WTC11 (cell line): Measurements from ENCODE around the gene CEACAM16. TPM values are rescaled to one million over a fixed set of nuclear protein-coding genes. Genes with fewer than 3 reads are reported as not detected.

ENCODE experiments used
- ATAC-seq: fragments of 200-7000 bp; cut with Tn5 transposase; 2 replicates; pipeline ENCODE4 v1.10.0; 2021; ENCODE audit warnings: mild to moderate bottlenecking, moderate library complexity
- CTCF ChIA-PET: fragments of 300-600 bp; sonication (Branson Sonifier 250); formaldehyde crosslinking; loops from one replicate; lab custom pipeline; 2021; ENCODE audit warnings: antibody characterized with exemption; lab: Charles Lee
- POLR2A ChIA-PET: fragments of 350-600 bp; sonication (Branson Sonifier 250); formaldehyde crosslinking; loops from one replicate; lab custom pipeline; 2021; ENCODE audit warnings: antibody characterized with exemption; lab: Charles Lee
- DNase-seq: peaks from one replicate; pipeline ENCODE4 v3.0.0; 2021; ENCODE audit warnings: low spot score
- H3K27ac Mint-ChIP-seq: 2 replicates; pipeline ENCODE4 v1.8.0; 2021; ENCODE audit warnings: mixed read lengths
- H3K27me3 Mint-ChIP-seq: 2 replicates; pipeline ENCODE4 v1.8.0; 2021; ENCODE audit warnings: low read depth, mild to moderate bottlenecking, moderate library complexity, mixed read lengths
- H3K36me3 Mint-ChIP-seq: 2 replicates; pipeline ENCODE4 v1.8.0; 2021; ENCODE audit warnings: mixed read lengths
- H3K4me1 Mint-ChIP-seq: 2 replicates; pipeline ENCODE4 v1.8.0; 2022; ENCODE audit warnings: mixed read lengths
- H3K4me3 Mint-ChIP-seq: 2 replicates; pipeline ENCODE4 v1.8.0; 2021; ENCODE audit warnings: mild to moderate bottlenecking, moderate library complexity, mixed read lengths
- H3K9me3 Mint-ChIP-seq: 2 replicates; pipeline ENCODE4 v1.8.0; 2021; ENCODE audit warnings: mixed read lengths
- ARID4B ChIP-seq: sonication (generic); formaldehyde crosslinking; IDR thresholded peaks from 2 replicates; pipeline ENCODE4 v1.8.0; 2023; ENCODE audit warnings: missing genetic modification reagents, mild to moderate bottlenecking, borderline replicate concordance
- ATF3 ChIP-seq: sonication (generic); formaldehyde crosslinking; conservative IDR thresholded peaks from 2 replicates; pipeline ENCODE4 v1.8.1; 2022; ENCODE audit warnings: mild to moderate bottlenecking, missing genetic modification reagents
- FOXP1 ChIP-seq: sonication (generic); formaldehyde crosslinking; IDR thresholded peaks from 2 replicates; pipeline ENCODE4 v1.8.0; 2022; ENCODE audit warnings: missing genetic modification reagents, mild to moderate bottlenecking, moderate library complexity, borderline replicate concordance
- IRF1 ChIP-seq: sonication (generic); formaldehyde crosslinking; IDR thresholded peaks from 2 replicates; pipeline ENCODE4 v1.8.0; 2023; ENCODE audit warnings: missing genetic modification reagents
- MLX ChIP-seq: sonication (generic); formaldehyde crosslinking; IDR thresholded peaks from 2 replicates; pipeline ENCODE4 v1.8.1; 2023; ENCODE audit warnings: mild to moderate bottlenecking, missing genetic modification reagents, moderate library complexity
- PREB ChIP-seq: sonication (generic); formaldehyde crosslinking; IDR thresholded peaks from 2 replicates; pipeline ENCODE4 v1.8.1; 2022; ENCODE audit warnings: mild to moderate bottlenecking, missing genetic modification reagents, moderate library complexity, borderline replicate concordance
- STAT6 ChIP-seq: sonication (generic); formaldehyde crosslinking; conservative IDR thresholded peaks from 2 replicates; pipeline ENCODE4 v1.8.1; 2023; ENCODE audit warnings: mild to moderate bottlenecking, low read depth, missing genetic modification reagents, moderate library complexity
- TEAD4 ChIP-seq: sonication (generic); formaldehyde crosslinking; IDR thresholded peaks from 2 replicates; pipeline ENCODE4 v1.8.0; 2022; ENCODE audit warnings: mild to moderate bottlenecking, missing genetic modification reagents
- ZNF425 ChIP-seq: fragments of 250-450 bp; sonication (Bioruptor Pico); conservative IDR thresholded peaks from 2 replicates; pipeline ENCODE4 v1.9.0; 2021; ENCODE audit warnings: mild to moderate bottlenecking
- ZNF512 ChIP-seq: sonication (generic); formaldehyde crosslinking; IDR thresholded peaks from 2 replicates; pipeline ENCODE4 v1.8.1; 2022; ENCODE audit warnings: missing genetic modification reagents, borderline replicate concordance
- total RNA-seq: library from RNA; stranded (reverse); gene quantifications from 3 replicates; pipeline ENCODE4 v1.2.3, GENCODE V29; 2021

CEACAM16 gene
- total RNA-seq, 1 experiment from 2014 or later, result not detected

- ChIA-PET POLR2A (no interaction called here), CTCF (interaction anchor here (0.6 to 2.6 kb wide), 2 partner anchors 9 to 10 kb away, joined by 4 to 18 read pairs; no protein-coding TSS in a partner anchor)
- Mint-ChIP-seq H3K27me3 (peaks cover 21% of the 10 kb centered on the region), H3K36me3 (no peaks in the 10 kb centered on the region), H3K4me1 (peaks cover 7% of the 10 kb centered on the region; the same call in 1 of the 2 replicates), H3K27ac (no peak overlapping the region), H3K9me3 (no peaks in the 10 kb centered on the region), H3K4me3 (no peak overlapping the region)
- no peak for ATAC-seq
- DNase-seq, result no peak
- TF ChIP-seq TEAD4 (CRISPR knock-in tag) (no peak), ZNF512 (CRISPR knock-in tag) (no peak), ZNF425 (CRISPR knock-in tag) (no peak), ARID4B (CRISPR knock-in tag) (no peak), PREB (no peak), FOXP1 (CRISPR knock-in tag) (no peak), ATF3 (CRISPR knock-in tag) (no peak), STAT6 (CRISPR knock-in tag) (no peak), MLX (CRISPR knock-in tag) (no peak), IRF1 (CRISPR knock-in tag) (no peak)
Observed at GRCh38 chr19:44734357-44734756, 35.4 kb downstream of the CEACAM16 start.
